ENCODE measurements around the gene PDZD2. TPM values are rescaled to one million over a fixed set of nuclear protein-coding genes. Genes with fewer than 3 reads are reported as not detected.

Gene PDZD2
- total RNA-seq, 3 donors from 2014 or later (not counting 1 experiment from before 2014, with no cell fraction given) = 0.50 to 1.3 (median 0.66) TPM

DNA sequence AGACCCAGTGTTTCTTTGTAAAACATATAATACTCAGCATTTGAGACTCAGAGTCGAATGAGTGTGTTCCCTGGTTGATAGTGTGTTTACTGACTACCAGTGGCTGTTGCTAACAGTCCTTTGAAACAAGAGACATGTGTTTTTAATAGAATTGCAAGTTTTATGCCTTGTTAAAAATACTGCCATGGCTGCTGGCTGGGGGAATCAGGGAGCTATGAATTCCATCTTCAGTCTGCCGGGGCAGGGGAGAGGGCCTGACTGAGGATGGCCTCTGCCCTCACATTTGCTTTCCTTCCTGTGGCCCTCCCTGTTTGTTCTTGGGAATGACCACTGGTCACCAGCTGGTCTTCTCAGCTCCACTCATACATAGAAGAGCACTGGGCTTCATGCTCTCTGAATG lies 63.8 kb downstream of the PDZD2 start:
- no peaks in the 10 kb centered on the region for H3K9me3 ChIP-seq (ENCODE audit: control insufficient read depth, insufficient read depth, low read length)
- WGBS (ENCODE audit: insufficient coverage) = 96% methylated on average over 2 of the region's 2 CpGs
- Mint-ChIP-seq H3K4me1 (no peaks in the 10 kb centered on the region), H3K4me3 (no peak overlapping the region), H3K9me3 (no peaks in the 10 kb centered on the region), H3K36me3 (no peaks in the 10 kb centered on the region), H3K27me3 (ENCODE audit: low read depth in 2 of 2) (peaks cover 0 to 3% of the 10 kb centered on the region in 2 donors), H3K27ac (no peak overlapping the region)
- H3K4me3 ChIP-seq (ENCODE audit: low read length) = no peak overlapping the region
- ATAC-seq (no peak), DNase-seq (no peak)
- no peaks in the 10 kb centered on the region for H3K4me1 ChIP-seq (ENCODE audit: control insufficient read depth, insufficient read depth, low read length)
- TF ChIP-seq, protein P1, sequence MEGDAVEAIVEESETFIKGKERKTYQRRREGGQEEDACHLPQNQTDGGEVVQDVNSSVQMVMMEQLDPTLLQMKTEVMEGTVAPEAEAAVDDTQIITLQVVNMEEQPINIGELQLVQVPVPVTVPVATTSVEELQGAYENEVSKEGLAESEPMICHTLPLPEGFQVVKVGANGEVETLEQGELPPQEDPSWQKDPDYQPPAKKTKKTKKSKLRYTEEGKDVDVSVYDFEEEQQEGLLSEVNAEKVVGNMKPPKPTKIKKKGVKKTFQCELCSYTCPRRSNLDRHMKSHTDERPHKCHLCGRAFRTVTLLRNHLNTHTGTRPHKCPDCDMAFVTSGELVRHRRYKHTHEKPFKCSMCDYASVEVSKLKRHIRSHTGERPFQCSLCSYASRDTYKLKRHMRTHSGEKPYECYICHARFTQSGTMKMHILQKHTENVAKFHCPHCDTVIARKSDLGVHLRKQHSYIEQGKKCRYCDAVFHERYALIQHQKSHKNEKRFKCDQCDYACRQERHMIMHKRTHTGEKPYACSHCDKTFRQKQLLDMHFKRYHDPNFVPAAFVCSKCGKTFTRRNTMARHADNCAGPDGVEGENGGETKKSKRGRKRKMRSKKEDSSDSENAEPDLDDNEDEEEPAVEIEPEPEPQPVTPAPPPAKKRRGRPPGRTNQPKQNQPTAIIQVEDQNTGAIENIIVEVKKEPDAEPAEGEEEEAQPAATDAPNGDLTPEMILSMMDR (IDR thresholded peaks at IDR 0.05) = no peak
- no peaks in the 10 kb centered on the region for H3K27me3 ChIP-seq (ENCODE audit: control insufficient read depth, insufficient read depth, low read length)
- H3K27ac ChIP-seq (ENCODE audit: low read length) = no peak overlapping the region
- intact Hi-C loops (cut with micrococcal nuclease) = no loop called here
- no peaks in the 10 kb centered on the region for H3K36me3 ChIP-seq (ENCODE audit: control insufficient read depth, insufficient read depth, low read length)

DNA sequence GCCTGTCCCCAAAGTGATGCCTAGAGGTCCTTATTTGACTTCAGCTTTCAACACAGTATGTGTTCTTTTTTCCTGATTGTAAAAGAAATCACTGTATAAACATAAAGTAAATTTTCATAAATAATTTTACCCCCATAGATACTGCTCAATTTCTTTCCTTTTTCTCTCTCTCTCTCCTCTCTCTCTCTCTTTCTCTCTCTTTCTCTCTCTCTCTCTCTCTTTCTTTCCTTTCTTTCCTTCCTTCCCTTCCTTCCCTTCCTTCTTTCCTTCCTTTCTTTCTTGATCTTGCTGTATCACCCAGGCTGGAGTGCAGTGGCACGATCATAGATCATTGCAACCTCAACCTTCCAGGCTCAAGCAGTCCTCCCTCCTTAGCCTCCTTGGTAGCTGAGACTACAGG lies 64.8 kb downstream of the PDZD2 start:
- DNase-seq (no peak), ATAC-seq (no peak)
- Histone ChIP-seq H3K27ac (ENCODE audit: low read length) (no peak overlapping the region), H3K4me1 (ENCODE audit: control insufficient read depth, insufficient read depth, low read length) (no peaks in the 10 kb centered on the region), H3K4me3 (ENCODE audit: low read length) (no peak overlapping the region), H3K27me3 (ENCODE audit: control insufficient read depth, insufficient read depth, low read length) (no peaks in the 10 kb centered on the region), H3K36me3 (ENCODE audit: control insufficient read depth, insufficient read depth, low read length) (no peaks in the 10 kb centered on the region), H3K9me3 (ENCODE audit: control insufficient read depth, insufficient read depth, low read length) (no peaks in the 10 kb centered on the region)
- H3K4me3 Mint-ChIP-seq = no peak overlapping the region
- intact Hi-C loops (cut with micrococcal nuclease) = no loop called here
- TF ChIP-seq, protein P1 (IDR thresholded peaks at IDR 0.05) = no peak
- no peaks in the 10 kb centered on the region for H3K4me1 Mint-ChIP-seq
- WGBS (ENCODE audit: insufficient coverage) = 100% methylated on average over 1 of the region's 1 CpG
- no peaks in the 10 kb centered on the region for H3K9me3 Mint-ChIP-seq
- no peak overlapping the region for H3K27ac Mint-ChIP-seq
- H3K36me3 Mint-ChIP-seq = no peaks in the 10 kb centered on the region
- peaks cover 0 to 3% of the 10 kb centered on the region in 2 donors for H3K27me3 Mint-ChIP-seq (ENCODE audit: low read depth in 2 of 2)

DNA sequence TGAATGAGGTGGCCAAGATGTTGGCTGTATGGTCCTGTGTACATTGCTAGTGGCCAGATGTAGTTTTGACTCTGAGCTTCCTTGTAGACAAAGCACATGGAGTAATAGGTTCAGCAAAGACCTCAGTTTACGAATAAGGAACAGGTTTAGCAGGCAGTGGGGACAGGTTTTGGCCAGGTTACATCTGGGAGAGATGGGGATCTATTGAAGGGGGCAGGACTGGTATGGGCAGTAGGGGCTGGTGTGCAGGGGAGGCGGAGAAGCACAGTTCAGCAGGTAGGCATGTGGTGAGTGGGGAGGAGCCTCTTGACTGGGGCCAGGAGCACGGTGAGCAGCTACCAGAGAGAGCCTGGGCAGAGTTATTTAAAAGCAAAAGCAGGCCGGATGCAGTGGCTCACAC lies 67.3 kb downstream of the PDZD2 start:
- Histone ChIP-seq H3K4me1 (ENCODE audit: control insufficient read depth, insufficient read depth, low read length) (no peaks in the 10 kb centered on the region), H3K36me3 (ENCODE audit: control insufficient read depth, insufficient read depth, low read length) (no peaks in the 10 kb centered on the region), H3K9me3 (ENCODE audit: control insufficient read depth, insufficient read depth, low read length) (no peaks in the 10 kb centered on the region), H3K27ac (ENCODE audit: low read length) (no peak overlapping the region), H3K27me3 (ENCODE audit: control insufficient read depth, insufficient read depth, low read length) (no peaks in the 10 kb centered on the region), H3K4me3 (ENCODE audit: low read length) (no peak overlapping the region)
- WGBS (ENCODE audit: insufficient coverage) = 88% methylated on average over 4 of the region's 4 CpGs
- Mint-ChIP-seq H3K9me3 (no peaks in the 10 kb centered on the region), H3K27ac (no peak overlapping the region), H3K4me3 (no peak overlapping the region), H3K4me1 (peaks cover 0 to 3% of the 10 kb centered on the region in 2 donors), H3K27me3 (ENCODE audit: low read depth in 2 of 2) (no peaks in the 10 kb centered on the region), H3K36me3 (no peaks in the 10 kb centered on the region)
- TF ChIP-seq, protein P1 (IDR thresholded peaks at IDR 0.05) = no peak
- no peak for ATAC-seq
- intact Hi-C loops (cut with micrococcal nuclease) = no loop called here
- no peak for DNase-seq

DNA sequence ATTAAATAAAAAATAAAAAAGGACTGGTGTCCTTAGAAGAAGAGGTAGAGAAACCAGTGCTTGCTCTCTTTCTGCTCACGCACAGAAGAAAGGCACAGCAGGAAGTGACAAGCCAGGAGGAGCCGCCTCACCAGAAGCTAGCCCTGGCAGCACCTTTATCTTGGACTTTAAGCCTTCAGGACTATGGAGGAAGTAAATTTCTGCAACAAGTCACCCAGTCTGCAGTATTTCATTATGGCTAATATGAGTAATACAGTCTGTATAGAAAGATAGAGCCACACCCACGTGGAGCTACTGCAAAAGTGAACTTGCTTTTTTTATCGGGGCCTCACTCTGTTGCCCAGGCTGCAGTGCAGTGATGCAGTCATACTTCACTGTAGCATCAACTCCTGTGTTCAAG lies 68.4 kb downstream of the PDZD2 start:
- DNase-seq (no peak), ATAC-seq (no peak)
- 66% methylated on average over 4 of the region's 4 CpGs for WGBS (ENCODE audit: insufficient coverage)
- intact Hi-C loops (cut with micrococcal nuclease) = no loop called here
- no peaks in the 10 kb centered on the region for H3K9me3 Mint-ChIP-seq
- peaks cover 0 to 10% of the 10 kb centered on the region in 2 donors for H3K4me1 Mint-ChIP-seq
- Histone ChIP-seq H3K4me3 (ENCODE audit: low read length) (no peak overlapping the region), H3K4me1 (ENCODE audit: control insufficient read depth, insufficient read depth, low read length) (no peaks in the 10 kb centered on the region), H3K36me3 (ENCODE audit: control insufficient read depth, insufficient read depth, low read length) (no peaks in the 10 kb centered on the region), H3K27ac (ENCODE audit: low read length) (no peak overlapping the region), H3K9me3 (ENCODE audit: control insufficient read depth, insufficient read depth, low read length) (no peaks in the 10 kb centered on the region), H3K27me3 (ENCODE audit: control insufficient read depth, insufficient read depth, low read length) (no peaks in the 10 kb centered on the region)
- TF ChIP-seq, protein P1 (IDR thresholded peaks at IDR 0.05) = no peak
- no peak overlapping the region for H3K4me3 Mint-ChIP-seq
- no peaks in the 10 kb centered on the region for H3K27me3 Mint-ChIP-seq (ENCODE audit: low read depth in 2 of 2)
- no peak overlapping the region for H3K27ac Mint-ChIP-seq
- no peaks in the 10 kb centered on the region for H3K36me3 Mint-ChIP-seq

All from natural killer cell (primary cell).